ENCODE data around the gene PPDPF. TPM values are rescaled to one million over a fixed set of nuclear protein-coding genes. Genes with fewer than 3 reads are reported as not detected.
"Not testable (repeated sequence)": the region's sequence is repeated elsewhere in the genome, so short reads cannot be mapped to it uniquely, and the experiment has no call there.

PPDPF gene
- total RNA-seq, 1 donor: 38.4 TPM

DNA sequence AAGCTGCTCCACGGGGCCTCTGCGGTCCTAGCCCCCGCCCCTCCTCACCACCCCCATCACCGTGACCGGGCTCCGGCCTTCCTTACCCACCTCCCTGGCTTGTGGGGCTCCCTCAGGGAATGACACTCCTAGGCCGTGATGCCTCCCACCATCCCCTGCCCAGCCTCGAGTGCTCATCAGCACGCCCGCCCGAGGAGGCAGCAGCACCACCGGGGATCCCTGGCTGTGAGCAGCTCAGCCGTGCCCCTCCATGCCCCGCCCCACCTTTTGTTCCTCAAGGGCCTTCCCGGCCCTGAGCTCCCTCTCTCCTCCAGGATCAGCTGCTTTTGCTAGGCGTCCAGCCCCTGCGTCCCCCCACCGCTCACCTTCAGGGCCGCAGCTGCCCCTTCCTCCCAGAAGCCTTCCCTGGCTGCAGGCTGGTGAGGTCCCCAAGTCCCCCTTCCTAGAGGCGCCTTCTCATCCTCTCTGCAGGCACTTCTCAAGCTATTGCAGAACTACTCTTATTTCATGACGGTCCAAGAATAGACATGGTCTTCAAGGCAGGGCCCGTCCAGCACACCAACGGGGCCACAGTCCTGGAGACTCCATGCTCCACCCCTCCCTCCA, 36.4 kb downstream of the PPDPF start:
- TF ChIP-seq, protein P1, sequence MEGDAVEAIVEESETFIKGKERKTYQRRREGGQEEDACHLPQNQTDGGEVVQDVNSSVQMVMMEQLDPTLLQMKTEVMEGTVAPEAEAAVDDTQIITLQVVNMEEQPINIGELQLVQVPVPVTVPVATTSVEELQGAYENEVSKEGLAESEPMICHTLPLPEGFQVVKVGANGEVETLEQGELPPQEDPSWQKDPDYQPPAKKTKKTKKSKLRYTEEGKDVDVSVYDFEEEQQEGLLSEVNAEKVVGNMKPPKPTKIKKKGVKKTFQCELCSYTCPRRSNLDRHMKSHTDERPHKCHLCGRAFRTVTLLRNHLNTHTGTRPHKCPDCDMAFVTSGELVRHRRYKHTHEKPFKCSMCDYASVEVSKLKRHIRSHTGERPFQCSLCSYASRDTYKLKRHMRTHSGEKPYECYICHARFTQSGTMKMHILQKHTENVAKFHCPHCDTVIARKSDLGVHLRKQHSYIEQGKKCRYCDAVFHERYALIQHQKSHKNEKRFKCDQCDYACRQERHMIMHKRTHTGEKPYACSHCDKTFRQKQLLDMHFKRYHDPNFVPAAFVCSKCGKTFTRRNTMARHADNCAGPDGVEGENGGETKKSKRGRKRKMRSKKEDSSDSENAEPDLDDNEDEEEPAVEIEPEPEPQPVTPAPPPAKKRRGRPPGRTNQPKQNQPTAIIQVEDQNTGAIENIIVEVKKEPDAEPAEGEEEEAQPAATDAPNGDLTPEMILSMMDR (IDR thresholded peaks at IDR 0.05; ENCODE audit: insufficient read depth, low read depth, low read length): no peak
- no peak for DNase-seq (ENCODE audit: low read depth)
- H3K4me3 ChIP-seq (ENCODE audit: low read depth, low read length): no peak overlapping the region

DNA sequence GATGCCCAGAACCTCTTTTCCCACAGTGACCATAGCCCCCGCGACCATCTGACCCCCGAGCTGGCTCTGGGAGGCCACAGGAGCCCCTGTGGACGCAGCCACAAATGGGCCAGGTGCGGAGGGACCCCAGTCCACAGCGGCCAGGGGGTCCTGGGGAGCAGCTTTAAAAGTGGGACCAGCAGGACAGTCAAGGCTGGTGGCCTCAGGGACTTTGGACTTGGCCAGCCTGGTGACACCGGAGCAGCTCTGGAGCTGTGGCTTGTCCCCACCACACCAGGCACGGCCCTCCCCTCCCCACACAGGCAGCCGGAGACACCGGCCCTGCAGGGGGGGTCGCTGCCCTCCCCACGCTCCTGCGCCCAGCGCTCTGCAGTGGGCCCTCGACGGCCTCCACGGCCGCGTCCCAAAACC, 36.9 kb downstream of the PPDPF start:
- no peak for DNase-seq (ENCODE audit: low read depth)
- no peak overlapping the region for H3K4me3 ChIP-seq (ENCODE audit: low read depth, low read length)
- TF ChIP-seq, protein P1 (IDR thresholded peaks at IDR 0.05; ENCODE audit: insufficient read depth, low read depth, low read length): no peak

DNA sequence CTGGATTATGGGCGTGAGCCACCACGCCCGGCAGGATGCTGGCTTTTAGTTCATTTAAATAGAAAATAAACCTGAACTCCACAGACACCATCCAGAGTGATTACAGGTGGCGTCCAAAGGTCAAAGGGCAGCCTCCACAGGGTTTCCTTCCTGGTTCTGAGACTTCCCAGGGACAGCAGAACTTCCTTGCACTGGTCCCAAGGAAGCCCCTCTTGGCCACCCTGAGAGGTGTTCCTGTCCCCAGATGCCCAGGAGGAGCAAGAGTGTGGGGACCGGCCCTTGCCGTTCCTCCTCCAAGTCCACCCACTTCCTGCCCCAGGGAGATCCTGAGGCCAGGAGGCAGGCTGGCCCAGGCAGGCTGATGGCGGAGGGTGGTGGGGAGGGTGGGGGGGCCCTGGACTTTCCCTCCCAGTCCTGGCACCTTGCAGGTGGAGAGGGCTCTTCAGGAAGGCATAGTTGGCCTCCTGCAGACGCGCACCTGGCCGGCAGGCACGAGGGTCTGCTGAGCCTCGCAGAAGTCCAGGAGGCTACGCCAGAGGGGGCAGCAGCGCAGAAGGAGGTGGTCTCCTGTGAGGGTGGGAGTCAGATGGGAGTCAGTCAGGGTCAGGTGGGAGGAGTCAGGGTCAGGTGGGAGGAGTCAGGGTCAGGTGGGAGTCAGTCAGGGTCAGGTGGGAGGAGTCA, 38.4 kb downstream of the PPDPF start:
- no peak for DNase-seq (ENCODE audit: low read depth)
- TF ChIP-seq, protein P1 (IDR thresholded peaks at IDR 0.05; ENCODE audit: insufficient read depth, low read depth, low read length): no peak
- no peak overlapping the region for H3K4me3 ChIP-seq (ENCODE audit: low read depth, low read length)

GRCh38 chr20:63559485-63560332, 39.1 kb downstream of the PPDPF start:
- not testable (repeated sequence) for H3K4me3 ChIP-seq (ENCODE audit: low read depth, low read length); DNase-seq (ENCODE audit: low read depth)

DNA sequence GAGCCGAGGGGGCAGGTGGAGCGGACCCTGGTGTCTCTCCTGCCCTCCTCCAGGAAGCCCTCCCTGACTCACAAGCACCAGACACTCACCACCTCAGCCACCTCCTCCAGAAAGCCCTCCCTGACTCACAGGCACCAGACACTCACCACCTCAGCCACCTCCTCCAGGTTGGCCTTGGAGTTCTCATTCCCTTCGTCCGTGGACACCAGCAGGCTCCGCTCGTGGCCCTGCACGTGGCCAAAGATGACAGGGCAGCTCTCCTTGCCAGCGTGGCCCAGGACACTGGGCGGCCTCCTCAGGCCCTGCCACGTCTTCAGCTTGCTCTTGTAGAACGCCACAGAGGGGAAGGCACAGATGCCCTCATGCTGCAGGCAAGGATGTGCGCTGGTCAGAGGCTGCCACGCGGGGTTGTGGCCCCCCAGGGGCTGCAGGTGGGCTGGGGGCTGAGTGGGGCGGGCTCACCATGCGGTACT, 39.8 kb downstream of the PPDPF start:
- no peak overlapping the region for H3K4me3 ChIP-seq (ENCODE audit: low read depth, low read length)
- DNase-seq (ENCODE audit: low read depth): no peak
- TF ChIP-seq, protein P1 (IDR thresholded peaks at IDR 0.05; ENCODE audit: insufficient read depth, low read depth, low read length): no peak

DNA sequence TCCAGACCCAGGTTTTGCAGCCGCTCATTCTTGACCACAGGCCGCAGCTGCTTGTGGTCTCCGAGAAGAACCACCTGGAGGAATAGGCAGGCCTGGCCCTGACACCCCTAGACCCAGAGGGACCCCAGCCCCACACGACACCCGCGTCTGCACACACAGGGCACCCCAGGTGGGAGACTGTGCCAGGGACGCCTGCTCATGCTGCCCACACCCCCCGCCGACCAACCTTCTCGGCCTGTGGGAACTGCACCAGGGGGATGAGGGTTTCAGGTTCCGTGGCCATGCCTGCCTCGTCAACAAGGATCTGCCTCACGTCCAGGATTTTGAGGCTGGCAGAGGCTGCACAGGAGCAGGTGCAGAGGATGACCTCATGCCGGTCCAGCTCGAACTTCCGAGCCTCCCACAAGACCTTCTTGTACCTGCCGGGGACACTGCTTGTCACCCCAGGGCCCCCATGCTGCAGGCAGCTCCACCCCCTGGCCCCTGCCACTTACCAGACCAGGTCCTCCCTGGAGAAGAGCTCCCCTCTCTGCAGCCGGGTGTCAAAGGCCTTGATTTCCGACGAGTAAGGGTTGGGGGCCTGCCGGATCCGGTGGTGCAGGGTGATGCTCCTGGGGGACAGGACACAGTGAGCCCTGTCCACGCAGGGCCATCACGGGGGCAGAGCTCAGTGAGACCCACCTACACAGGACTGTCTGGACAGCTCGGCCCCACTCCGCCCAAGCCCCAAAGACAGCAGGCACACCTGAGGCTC, 40.5 kb downstream of the PPDPF start:
- TF ChIP-seq, protein P1 (IDR thresholded peaks at IDR 0.05; ENCODE audit: insufficient read depth, low read depth, low read length): no peak
- no peak overlapping the region for H3K4me3 ChIP-seq (ENCODE audit: low read depth, low read length)
- no peak for DNase-seq (ENCODE audit: low read depth)

All from fibroblast of villous mesenchyme (primary cell).